Measurements from ENCODE around the gene WHRN. TPM values are rescaled to one million over a fixed set of nuclear protein-coding genes. Genes with fewer than 3 reads are reported as not detected.

Gene WHRN
- total and polyA plus RNA-seq, 9 of the 15 experiments (the other 6 are each of a cell fraction or from before 2014, with no cell fraction given) = 0.31 to 14.1 (median 3.0) TPM

DNA sequence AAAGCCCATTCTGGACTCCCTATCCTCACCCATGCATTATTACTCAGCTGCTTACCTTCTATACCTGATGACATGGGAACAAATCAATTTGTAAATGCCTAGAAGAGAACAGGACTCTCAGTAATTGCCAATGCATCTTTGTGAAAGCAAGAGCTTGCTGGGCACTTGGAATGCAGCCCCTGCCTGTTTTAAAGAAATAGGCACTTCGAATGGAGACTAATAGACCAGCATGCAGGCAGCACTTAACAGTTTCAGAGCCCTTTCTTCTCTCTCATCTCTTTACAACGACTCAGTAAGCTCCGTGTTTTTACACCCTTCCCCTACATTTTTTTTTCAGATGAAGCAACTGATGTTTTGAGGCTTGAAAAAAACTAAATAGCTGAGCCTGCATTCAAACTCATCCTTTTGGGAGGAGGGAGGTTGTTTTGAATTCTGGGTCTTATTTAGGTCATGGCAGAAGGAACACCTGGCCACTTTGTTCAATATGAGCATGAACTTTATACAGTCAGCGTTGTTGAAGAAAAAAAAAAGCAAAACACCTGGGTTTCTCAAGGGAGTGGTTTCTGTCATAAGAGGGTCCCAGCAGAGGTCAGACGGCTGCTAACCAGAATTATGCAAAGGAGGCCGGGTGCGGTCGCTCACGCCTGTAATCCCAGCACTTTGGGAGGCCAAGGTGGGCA lies 34.6 kb upstream of the WHRN start:
- BruUV-seq (replicated peaks) = no TSS peak
- CTCF ChIA-PET (ENCODE audit: low intra/inter-chr PET ratio) = no interaction called here
- H3K4me1 ChIP-seq (replicated peaks in 1 of 2; ENCODE audit: control insufficient read depth in 2 of 2, insufficient read depth in 2 of 2, low read length in 2 of 2) = no peaks in the 10 kb centered on the region
- no peak for DNase-seq (ENCODE audit: extremely low read depth in 1 of 4, low spot score in 3 of 4)
- no peak overlapping the region for H3K9ac ChIP-seq (ENCODE audit: insufficient read depth in 1 of 2, low read depth in 2 of 2, low read length in 2 of 2)
- in situ Hi-C loops (cut with MboI) = no loop called here
- H4K20me1 ChIP-seq (replicated peaks; ENCODE audit: control insufficient read depth, insufficient read depth, low read length) = no peaks in the 10 kb centered on the region
- no peaks in the 10 kb centered on the region for H3K9me1 ChIP-seq (ENCODE audit: control insufficient read depth, insufficient read depth, low read length)
- no peak for ATAC-seq
- no peak overlapping the region for H3K27ac ChIP-seq (ENCODE audit: extremely low read depth, low read depth, low read length)
- peaks cover 11 to 22% of the 10 kb centered on the region in 2 experiments; a peak in 3 of 5 replicates for H3K27me3 ChIP-seq (ENCODE audit: control insufficient read depth in 2 of 2, insufficient read depth in 2 of 2, low read length in 2 of 2)
- WGBS (ENCODE audit: insufficient coverage, low coverage, missing lambda C conversion rate) = 4% methylated on average over 9 of the region's 9 CpGs
- POLR2A ChIA-PET = interaction anchor here (0.6 to 1.5 kb wide), 2 partner anchors 48 to 130 kb away, joined by 3 to 5 read pairs; partner anchors contain the start of gene ATP6V1G1
- no peak overlapping the region for H3K4me3 ChIP-seq
- no peak overlapping the region for H2AFZ ChIP-seq (ENCODE audit: low read depth, low read length)
- TF ChIP-seq XRCC5 (IDR thresholded peaks at IDR 0.05; ENCODE audit: low read depth, low read length) (no peak), NFXL1 (CRISPR knock-in tag; IDR thresholded peaks at IDR 0.05) (no peak), TAF7 (tag; IDR thresholded peaks at IDR 0.05) (no peak), ZEB2 (IDR thresholded peaks at IDR 0.05) (no peak), SIN3B (IDR thresholded peaks at IDR 0.05; ENCODE audit: low read depth) (no peak), ZFP30 (CRISPR knock-in tag; IDR thresholded peaks at IDR 0.05; ENCODE audit: borderline replicate concordance) (no peak), CBX3 (IDR thresholded peaks at IDR 0.05; ENCODE audit: borderline replicate concordance in 1 of 2, low read length in 2 of 2) (no peak), NEUROD1 (IDR thresholded peaks at IDR 0.05; ENCODE audit: borderline replicate concordance, low read depth, low read length, partially characterized antibody) (no peak), HMGN3 (IDR thresholded peaks at IDR 0.05; ENCODE audit: borderline replicate concordance, extremely low read depth, insufficient read length, low read depth, low read length) (no peak), ZNF41 (CRISPR knock-in tag; conservative IDR thresholded peaks at IDR 0.05) (no peak)
- TF ChIP-seq, protein P1, sequence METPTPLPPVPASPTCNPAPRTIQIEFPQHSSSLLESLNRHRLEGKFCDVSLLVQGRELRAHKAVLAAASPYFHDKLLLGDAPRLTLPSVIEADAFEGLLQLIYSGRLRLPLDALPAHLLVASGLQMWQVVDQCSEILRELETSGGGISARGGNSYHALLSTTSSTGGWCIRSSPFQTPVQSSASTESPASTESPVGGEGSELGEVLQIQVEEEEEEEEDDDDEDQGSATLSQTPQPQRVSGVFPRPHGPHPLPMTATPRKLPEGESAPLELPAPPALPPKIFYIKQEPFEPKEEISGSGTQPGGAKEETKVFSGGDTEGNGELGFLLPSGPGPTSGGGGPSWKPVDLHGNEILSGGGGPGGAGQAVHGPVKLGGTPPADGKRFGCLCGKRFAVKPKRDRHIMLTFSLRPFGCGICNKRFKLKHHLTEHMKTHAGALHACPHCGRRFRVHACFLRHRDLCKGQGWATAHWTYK (CRISPR knock-in tag; IDR thresholded peaks at IDR 0.05) = no peak
- no peak for FAIRE-seq
- H3K36me3 ChIP-seq (ENCODE audit: control insufficient read depth, insufficient read depth, low read length) = no peaks in the 10 kb centered on the region
- H3K9me3 ChIP-seq (replicated peaks; ENCODE audit: control insufficient read depth, insufficient read depth, low read depth, low read length) = no peaks in the 10 kb centered on the region
- no peaks in the 10 kb centered on the region for H3K79me2 ChIP-seq (ENCODE audit: control insufficient read depth, insufficient read depth, low read length)
- intact Hi-C loops (cut with micrococcal nuclease) = loop anchor here (2.0 kb wide), 1 partner anchor 73 kb away; no protein-coding TSS in a partner anchor
- no peak overlapping the region for H3K4me2 ChIP-seq (ENCODE audit: insufficient read depth, low read length)

All from K562 (cell line).